PC-3 (cell line): ENCODE data around the gene MTHFR. TPM values are rescaled to one million over a fixed set of nuclear protein-coding genes. Genes with fewer than 3 reads are reported as not detected.

Source experiments
- ATAC-seq: fragments of 200-7000 bp; cut with Tn5 transposase; 2 replicates; pipeline ENCODE4 v1.9.1; 2020; ENCODE audit warnings: mild to moderate bottlenecking, moderate library complexity
- BruUV-seq: library from RNA; stranded (reverse); fragments of 400-500 nt; replicated peaks from 2 replicates; lab custom pipeline; 2021; lab: Mats Ljungman, UMichigan
- CTCF ChIA-PET: fragments of 300-600 bp; sonication (Branson Sonifier 250); formaldehyde crosslinking; loops from one replicate; lab custom pipeline; 2022; ENCODE audit warnings: antibody characterized with exemption; lab: Charles Lee
- POLR2A ChIA-PET: fragments of 300-600 bp; sonication (Branson Sonifier 250); formaldehyde crosslinking; loops from one replicate; lab custom pipeline; 2022; ENCODE audit warnings: antibody characterized with exemption; ENCODE audit not compliant: unreplicated experiment; lab: Charles Lee
- DNase-seq: peaks from one replicate; pipeline ENCODE4 v3.0.0-alpha.2; 2015
- H2AFZ ChIP-seq: fragments of 300-600 bp; sonication (generic); 2 replicates; pipeline ENCODE4 v1.6.0; 2016; ENCODE audit warnings: antibody characterized with exemption, low read length
- H3F3A ChIP-seq: fragments of 300-600 bp; sonication (generic); one replicate; pipeline ENCODE4 v1.6.0; 2017; ENCODE audit warnings: antibody characterized with exemption, low read length, control low read depth, mild to moderate bottlenecking; ENCODE audit not compliant: unreplicated experiment
- H3K27ac ChIP-seq: fragments of 300-600 bp; sonication (generic); 2 replicates; pipeline ENCODE4 v1.5.1; 2016; ENCODE audit warnings: mild to moderate bottlenecking, low read length
- H3K27me3 ChIP-seq: fragments of 300-600 bp; sonication (generic); 2 replicates; pipeline ENCODE4 v1.6.1; 2016; ENCODE audit warnings: low read length, mixed read lengths
- H3K36me3 ChIP-seq: fragments of 300-600 bp; sonication (generic); 2 replicates; pipeline ENCODE4 v1.6.1; 2016; ENCODE audit warnings: low read depth, mixed run types, low read length, mixed read lengths
- H3K4me1 ChIP-seq: fragments of 300-600 bp; sonication (generic); 2 replicates; pipeline ENCODE4 v1.5.1; 2016; ENCODE audit warnings: low read length; ENCODE audit not compliant: insufficient read depth
- H3K4me2 ChIP-seq: fragments of 300-600 bp; sonication (generic); 2 replicates; pipeline ENCODE4 v1.6.0; 2016; ENCODE audit warnings: low read length
- H3K4me3 ChIP-seq: fragments of 300-600 bp; sonication (generic); 2 replicates; pipeline ENCODE4 v1.5.1; 2016; ENCODE audit warnings: mild to moderate bottlenecking, low read length, mixed read lengths
- H3K79me2 ChIP-seq: fragments of 300-600 bp; sonication (generic); 2 replicates; pipeline ENCODE4 v1.6.1; 2017; ENCODE audit warnings: low read length, mixed read lengths
- H3K9ac ChIP-seq: fragments of 300-600 bp; sonication (generic); 2 replicates; pipeline ENCODE4 v1.6.0; 2016; ENCODE audit warnings: mild to moderate bottlenecking, low read length
- H3K9me2 ChIP-seq: fragments of 300-600 bp; sonication (generic); replicated peaks from 2 replicates; pipeline ENCODE4 v1.6.1; 2016; ENCODE audit warnings: mixed run types, low read length, mixed read lengths
- H3K9me3 ChIP-seq: fragments of 300-600 bp; sonication (generic); 2 replicates; pipeline ENCODE4 v1.6.1; 2016; ENCODE audit warnings: low read length, mixed read lengths
- H4K20me1 ChIP-seq: fragments of 300-600 bp; sonication (generic); 2 replicates; pipeline ENCODE4 v1.6.1; 2016; ENCODE audit warnings: low read length, mixed read lengths
- CTCF ChIP-seq: fragments of 300-600 bp; sonication (generic); conservative IDR thresholded peaks from 2 replicates; pipeline ENCODE4 v1.5.1; 2017; ENCODE audit warnings: antibody characterized with exemption, low read depth, mild to moderate bottlenecking, low read length
- EZH2 ChIP-seq: fragments of 300-600 bp; sonication (generic); IDR thresholded peaks from one replicate; pipeline ENCODE4 v1.6.1; 2017; ENCODE audit warnings: antibody characterized with exemption, mild to moderate bottlenecking, low read length; ENCODE audit not compliant: unreplicated experiment
- EZH2phosphoT487 ChIP-seq: fragments of 300-600 bp; sonication (generic); IDR thresholded peaks from 2 replicates; pipeline ENCODE4 v1.6.1; 2018; ENCODE audit warnings: mild to moderate bottlenecking, antibody characterized with exemption, low read length, borderline replicate concordance
- intact Hi-C: fragments of 100-400 bp; cut with micrococcal nuclease; formaldehyde crosslinking; loops from 2 replicates; pipeline ENCODE4 v1.9.0; 2023
- total RNA-seq: library from RNA; depleted of rRNA; stranded (reverse); fragments of >200 nt; gene quantifications from 2 replicates; pipeline ENCODE4 v1.2.3, GENCODE V29; 2014

The MTHFR gene
- total RNA-seq, 1 experiment from 2014 or later, result 13.2 TPM

GRCh38 chr1:11740258-11741192 is 65.2 kb downstream of the MTHFR start:
- Histone ChIP-seq H3K9ac (no peak overlapping the region), H4K20me1 (no peaks in the 10 kb centered on the region), H3K4me2 (no peak overlapping the region), H2AFZ (no peak overlapping the region), H3F3A (no peaks in the 10 kb centered on the region), H3K79me2 (peaks cover 5% of the 10 kb centered on the region), H3K9me3 (no peaks in the 10 kb centered on the region), H3K27me3 (no peaks in the 10 kb centered on the region), H3K4me1 (peaks cover 11% of the 10 kb centered on the region), H3K9me2 (no peaks in the 10 kb centered on the region), H3K4me3 (no peak overlapping the region), H3K27ac (no peak overlapping the region), H3K36me3 (no peaks in the 10 kb centered on the region)
- ATAC-seq, result no peak
- TF ChIP-seq EZH2phosphoT487 (no peak), EZH2 (no peak), CTCF (no peak)
- no peak for DNase-seq
- ChIA-PET CTCF (no interaction called here), POLR2A (no interaction called here)
- intact Hi-C loops, result no loop called here
- no TSS peak for BruUV-seq

DNA sequence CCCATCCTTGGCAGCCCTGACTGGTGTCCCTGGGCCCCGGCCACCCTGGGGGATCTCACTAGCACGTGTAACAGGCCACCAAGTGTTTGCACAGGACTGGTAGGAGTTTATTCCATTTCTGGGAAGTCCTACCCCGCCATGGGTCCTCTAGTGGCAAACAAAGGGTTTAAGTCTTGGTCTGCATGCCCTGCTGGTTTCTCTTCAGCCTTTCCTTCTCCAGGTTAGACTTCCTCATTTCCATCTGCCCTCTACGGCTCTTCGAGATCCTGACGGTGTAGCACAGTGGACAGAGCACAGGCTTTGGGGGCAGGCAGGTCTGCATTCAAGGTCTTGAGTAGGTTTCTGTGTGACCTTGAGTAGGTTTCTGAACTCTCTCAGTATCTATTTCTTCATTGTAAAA is 67.0 kb downstream of the MTHFR start:
- Histone ChIP-seq H3K27ac (no peak overlapping the region), H3K79me2 (peaks cover 5% of the 10 kb centered on the region), H3K9me3 (no peaks in the 10 kb centered on the region), H4K20me1 (no peaks in the 10 kb centered on the region), H3F3A (no peaks in the 10 kb centered on the region), H2AFZ (no peak overlapping the region), H3K9ac (no peak overlapping the region), H3K36me3 (no peaks in the 10 kb centered on the region), H3K4me1 (peaks cover 9% of the 10 kb centered on the region), H3K4me3 (no peak overlapping the region), H3K4me2 (no peak overlapping the region), H3K27me3 (no peaks in the 10 kb centered on the region), H3K9me2 (no peaks in the 10 kb centered on the region)
- ChIA-PET POLR2A (no interaction called here), CTCF (no interaction called here)
- BruUV-seq, result no TSS peak
- ATAC-seq (no peak), DNase-seq (no peak)
- no peak for TF ChIP-seq EZH2
- TF ChIP-seq EZH2phosphoT487, result no peak
- TF ChIP-seq CTCF, result no peak
- intact Hi-C loops, result loop anchor here (5.0 kb wide), 1 partner anchor 69 kb away; the partner anchor contains the start of genes CLCN6 and MTHFR

GRCh38 chr1:11738096-11738495 is 67.7 kb downstream of the MTHFR start:
- H3K9me3 ChIP-seq, result no peaks in the 10 kb centered on the region
- H3K27me3 ChIP-seq, result no peaks in the 10 kb centered on the region
- no peak overlapping the region for H2AFZ ChIP-seq
- H3K79me2 ChIP-seq, result peaks cover 5% of the 10 kb centered on the region
- no peak overlapping the region for H3K27ac ChIP-seq
- no peaks in the 10 kb centered on the region for H3K9me2 ChIP-seq
- H3K4me3 ChIP-seq, result no peak overlapping the region
- no TSS peak for BruUV-seq
- H3K4me2 ChIP-seq, result no peak overlapping the region
- peaks cover 9% of the 10 kb centered on the region for H3K4me1 ChIP-seq
- CTCF ChIA-PET, result no interaction called here
- H3F3A ChIP-seq, result no peaks in the 10 kb centered on the region
- TF ChIP-seq EZH2phosphoT487 (no peak), EZH2 (no peak), CTCF (no peak)
- no peak for ATAC-seq
- no peaks in the 10 kb centered on the region for H4K20me1 ChIP-seq
- intact Hi-C loops, result loop anchor here (5.0 kb wide), 1 partner anchor 69 kb away; the partner anchor contains the start of genes CLCN6 and MTHFR
- POLR2A ChIA-PET, result no interaction called here
- no peaks in the 10 kb centered on the region for H3K36me3 ChIP-seq
- H3K9ac ChIP-seq, result no peak overlapping the region
- DNase-seq, result no peak
